Activated CD8-positive, alpha-beta T cell treated with anti-CD3 and anti-CD28 coated beads, Interleukin-2, amount 10 ng/mL, durations not matched to agents 7 days and 5 days (primary cell): ENCODE results near the gene PCDH17. TPM values are rescaled to one million over a fixed set of nuclear protein-coding genes. Genes with fewer than 3 reads are reported as not detected.

Experiments
- ATAC-seq: fragments of 150-1000 bp; cut with Tn5 transposase; one replicate; pipeline ENCODE4 v1.10.0; 2021; ENCODE audit warnings: moderate library complexity
- CTCF ChIA-PET: fragments of 350-600 bp; sonication (Branson Sonifier 250); formaldehyde crosslinking; loops from one replicate; lab custom pipeline; 2021; ENCODE audit warnings: antibody characterized with exemption; lab: Charles Lee
- POLR2A ChIA-PET: fragments of 350-600 bp; sonication (Branson Sonifier 250); formaldehyde crosslinking; loops from one replicate; lab custom pipeline; 2021; ENCODE audit warnings: antibody characterized with exemption; lab: Charles Lee
- DNase-seq: peaks from one replicate; pipeline ENCODE4 v3.0.0-alpha.2; 2020
- H3K27ac Mint-ChIP-seq: one replicate; pipeline ENCODE4 v1.8.0; 2021; ENCODE audit warnings: mild to moderate bottlenecking, mixed read lengths
- H3K27me3 Mint-ChIP-seq: one replicate; pipeline ENCODE4 v1.8.0; 2021; ENCODE audit warnings: low read depth, mixed read lengths
- H3K36me3 Mint-ChIP-seq: one replicate; pipeline ENCODE4 v1.8.0; 2021; ENCODE audit warnings: low read depth, mixed read lengths
- H3K4me1 Mint-ChIP-seq: one replicate; pipeline ENCODE4 v1.8.0; 2021; ENCODE audit warnings: low read depth, mixed read lengths
- H3K4me3 Mint-ChIP-seq: one replicate; pipeline ENCODE4 v1.8.0; 2021; ENCODE audit warnings: mild to moderate bottlenecking, mixed read lengths
- H3K9me3 Mint-ChIP-seq: one replicate; pipeline ENCODE4 v1.8.0; 2022; ENCODE audit warnings: mixed read lengths; ENCODE audit not compliant: insufficient read depth
- total RNA-seq, 2 experiments: library from RNA; stranded (reverse); gene quantifications; one replicate each; pipeline ENCODE4 v1.2.3, GENCODE V29; 2021

Gene PCDH17
- total RNA-seq, 2 experiments from 2014 or later: not detected

GRCh38 chr13:57638186-57638890, 6.8 kb downstream of the PCDH17 start:
- Mint-ChIP-seq H3K27ac (no peak overlapping the region), H3K36me3 (peaks cover 5% of the 10 kb centered on the region), H3K4me3 (no peak overlapping the region), H3K4me1 (no peaks in the 10 kb centered on the region), H3K9me3 (no peaks in the 10 kb centered on the region), H3K27me3 (peaks cover 9% of the 10 kb centered on the region)
- DNase-seq (no peak), ATAC-seq (no peak)
- ChIA-PET POLR2A (no interaction called here), CTCF (no interaction called here)

GRCh38 chr13:57640607-57641006, 9.1 kb downstream of the PCDH17 start:
- no peaks in the 10 kb centered on the region for H3K27me3 Mint-ChIP-seq
- POLR2A ChIA-PET: no interaction called here
- H3K9me3 Mint-ChIP-seq: no peaks in the 10 kb centered on the region
- H3K36me3 Mint-ChIP-seq: no peaks in the 10 kb centered on the region
- no peaks in the 10 kb centered on the region for H3K4me1 Mint-ChIP-seq
- no peak overlapping the region for H3K4me3 Mint-ChIP-seq
- no peak overlapping the region for H3K27ac Mint-ChIP-seq
- no peak for DNase-seq
- no peak for ATAC-seq
- CTCF ChIA-PET: no interaction called here

- Mint-ChIP-seq H3K36me3 (no peaks in the 10 kb centered on the region), H3K9me3 (no peaks in the 10 kb centered on the region), H3K27me3 (no peaks in the 10 kb centered on the region), H3K4me3 (no peak overlapping the region), H3K27ac (no peak overlapping the region), H3K4me1 (no peaks in the 10 kb centered on the region)
- POLR2A ChIA-PET: no interaction called here
- DNase-seq: no peak
- CTCF ChIA-PET: no interaction called here
- ATAC-seq: no peak
Observed at GRCh38 chr13:57641051-57641450, 9.5 kb downstream of the PCDH17 start.

GRCh38 chr13:57644106-57644505, 12.6 kb downstream of the PCDH17 start:
- Mint-ChIP-seq H3K27ac (no peak overlapping the region), H3K27me3 (no peaks in the 10 kb centered on the region), H3K36me3 (no peaks in the 10 kb centered on the region), H3K9me3 (no peaks in the 10 kb centered on the region), H3K4me3 (no peak overlapping the region), H3K4me1 (no peaks in the 10 kb centered on the region)
- ChIA-PET POLR2A (no interaction called here), CTCF (no interaction called here)
- no peak for ATAC-seq
- no peak for DNase-seq

GRCh38 chr13:57653229-57653989, 21.9 kb downstream of the PCDH17 start:
- H3K9me3 Mint-ChIP-seq: no peaks in the 10 kb centered on the region
- no peaks in the 10 kb centered on the region for H3K36me3 Mint-ChIP-seq
- DNase-seq (no peak), ATAC-seq (no peak)
- H3K4me1 Mint-ChIP-seq: no peaks in the 10 kb centered on the region
- H3K27ac Mint-ChIP-seq: no peak overlapping the region
- no peak overlapping the region for H3K4me3 Mint-ChIP-seq
- ChIA-PET POLR2A (no interaction called here), CTCF (no interaction called here)
- no peaks in the 10 kb centered on the region for H3K27me3 Mint-ChIP-seq

- H3K4me3 Mint-ChIP-seq: no peak overlapping the region
- DNase-seq (no peak), ATAC-seq (no peak)
- H3K4me1 Mint-ChIP-seq: no peaks in the 10 kb centered on the region
- no peaks in the 10 kb centered on the region for H3K27me3 Mint-ChIP-seq
- H3K36me3 Mint-ChIP-seq: no peaks in the 10 kb centered on the region
- CTCF ChIA-PET: no interaction called here
- peaks cover 10% of the 10 kb centered on the region for H3K9me3 Mint-ChIP-seq
- no peak overlapping the region for H3K27ac Mint-ChIP-seq
- POLR2A ChIA-PET: no interaction called here
Observed at GRCh38 chr13:57665481-57665880, 33.9 kb downstream of the PCDH17 start.

- H3K4me1 Mint-ChIP-seq: no peaks in the 10 kb centered on the region
- peaks cover 10% of the 10 kb centered on the region for H3K9me3 Mint-ChIP-seq
- H3K27me3 Mint-ChIP-seq: no peaks in the 10 kb centered on the region
- no peaks in the 10 kb centered on the region for H3K36me3 Mint-ChIP-seq
- ATAC-seq: no peak
- POLR2A ChIA-PET: no interaction called here
- no peak overlapping the region for H3K27ac Mint-ChIP-seq
- no peak overlapping the region for H3K4me3 Mint-ChIP-seq
- no peak for DNase-seq
- CTCF ChIA-PET: no interaction called here
Observed at GRCh38 chr13:57666131-57666953, 34.8 kb downstream of the PCDH17 start.

GRCh38 chr13:57672168-57672567, 40.6 kb downstream of the PCDH17 start:
- Mint-ChIP-seq H3K36me3 (no peaks in the 10 kb centered on the region), H3K27me3 (no peaks in the 10 kb centered on the region), H3K4me1 (no peaks in the 10 kb centered on the region), H3K27ac (no peak overlapping the region), H3K4me3 (no peak overlapping the region), H3K9me3 (peaks cover 9% of the 10 kb centered on the region)
- CTCF ChIA-PET: no interaction called here
- ATAC-seq (no peak), DNase-seq (no peak)
- POLR2A ChIA-PET: no interaction called here

- Mint-ChIP-seq H3K9me3 (peaks cover 9% of the 10 kb centered on the region), H3K4me1 (no peaks in the 10 kb centered on the region), H3K4me3 (no peak overlapping the region), H3K27ac (no peak overlapping the region), H3K27me3 (no peaks in the 10 kb centered on the region), H3K36me3 (no peaks in the 10 kb centered on the region)
- no peak for DNase-seq
- CTCF ChIA-PET: no interaction called here
- no peak for ATAC-seq
- POLR2A ChIA-PET: no interaction called here
Observed at GRCh38 chr13:57673197-57673596, 41.7 kb downstream of the PCDH17 start.

GRCh38 chr13:57675526-57675925, 44.0 kb downstream of the PCDH17 start:
- no peak overlapping the region for H3K27ac Mint-ChIP-seq
- no peaks in the 10 kb centered on the region for H3K4me1 Mint-ChIP-seq
- ATAC-seq (no peak), DNase-seq (no peak)
- no peaks in the 10 kb centered on the region for H3K27me3 Mint-ChIP-seq
- ChIA-PET CTCF (no interaction called here), POLR2A (no interaction called here)
- no peak overlapping the region for H3K4me3 Mint-ChIP-seq
- peaks cover 4% of the 10 kb centered on the region for H3K9me3 Mint-ChIP-seq
- H3K36me3 Mint-ChIP-seq: no peaks in the 10 kb centered on the region

- Mint-ChIP-seq H3K4me3 (no peak overlapping the region), H3K27ac (no peak overlapping the region), H3K27me3 (no peaks in the 10 kb centered on the region), H3K4me1 (no peaks in the 10 kb centered on the region), H3K36me3 (no peaks in the 10 kb centered on the region), H3K9me3 (no peaks in the 10 kb centered on the region)
- no peak for ATAC-seq
- no peak for DNase-seq
- ChIA-PET CTCF (no interaction called here), POLR2A (no interaction called here)
Observed at GRCh38 chr13:57680609-57681008, 49.1 kb downstream of the PCDH17 start.

GRCh38 chr13:57682128-57682716, 50.7 kb downstream of the PCDH17 start:
- Mint-ChIP-seq H3K27me3 (no peaks in the 10 kb centered on the region), H3K4me3 (no peak overlapping the region), H3K9me3 (no peaks in the 10 kb centered on the region), H3K36me3 (no peaks in the 10 kb centered on the region), H3K4me1 (no peaks in the 10 kb centered on the region), H3K27ac (no peak overlapping the region)
- ATAC-seq (no peak), DNase-seq (no peak)
- ChIA-PET POLR2A (no interaction called here), CTCF (no interaction called here)
